HEK293 (cell line): Measurements from ENCODE around the gene LINC00237.
A peak's percentile ranks its signal among the peaks of the same experiment; 100 is the strongest.

Experiments
- CTCF ChIA-PET: fragments of 350-600 bp; formaldehyde crosslinking; extraction: SDS; loops from one replicate; lab custom pipeline; 2021; ENCODE audit warnings: antibody characterized with exemption; lab: Yijun Ruan, JAX
- POLR2A ChIA-PET: fragments of 300-600 bp; formaldehyde crosslinking; extraction: SDS; loops from one replicate; lab custom pipeline; 2020; ENCODE audit warnings: antibody characterized with exemption, inconsistent platforms; lab: Yijun Ruan, JAX
- H3K27ac ChIP-seq: fragments of 200-500 bp; sonication (Bioruptor generic); 2 replicates; pipeline ENCODE4 v1.5.1; 2014; ENCODE audit warnings: low read depth, low read length, control low read depth, inconsistent platforms; ENCODE audit errors: extremely low read depth
- H3K36me3 ChIP-seq, 2 experiments: fragments of 200-500 bp in 1 of 2; sonication (Bioruptor generic) in 1 of 2; 1 replicate in 1 of 2; 2 replicates in 1 of 2; pipeline ENCODE4 v1.5.1; 2014 to 2017; ENCODE audit warnings: inconsistent platforms in 2 of 2, low read length in 2 of 2; ENCODE audit not compliant: control insufficient read depth in 2 of 2, insufficient read depth in 1 of 2
- H3K4me1 ChIP-seq: fragments of 200-500 bp; sonication (Bioruptor generic); 2 replicates; pipeline ENCODE4 v1.5.1; 2014; ENCODE audit warnings: mild to moderate bottlenecking, low read length, inconsistent platforms; ENCODE audit not compliant: control insufficient read depth, insufficient read depth
- H3K4me3 ChIP-seq: 2 replicates; pipeline ENCODE4 v1.5.1; 2011; ENCODE audit warnings: low read depth, mild to moderate bottlenecking, control low read depth, low read length, moderate library complexity
- H3K9me3 ChIP-seq: fragments of 200-500 bp; sonication (Bioruptor generic); 2 replicates; pipeline ENCODE4 v1.5.1; 2014; ENCODE audit warnings: low read depth, low read length, inconsistent platforms; ENCODE audit not compliant: control insufficient read depth, insufficient read depth
- HIC1 ChIP-seq: fragments of 450-650 bp; formaldehyde crosslinking; IDR thresholded peaks from 2 replicates; pipeline ENCODE4 v1.5.1; 2016; ENCODE audit warnings: missing biosample characterization, missing genetic modification characterization
- KLF8 ChIP-seq: fragments of 450-650 bp; formaldehyde crosslinking; IDR thresholded peaks from 2 replicates; pipeline ENCODE4 v1.5.1; 2016; ENCODE audit warnings: missing biosample characterization, missing genetic modification characterization
- PRDM2 ChIP-seq: fragments of 450-650 bp; formaldehyde crosslinking; IDR thresholded peaks from 2 replicates; pipeline ENCODE4 v1.5.1; 2016; ENCODE audit warnings: missing biosample characterization, missing genetic modification characterization, borderline replicate concordance
- SETDB1 ChIP-seq: IDR thresholded peaks from one replicate; pipeline ENCODE4 v1.6.1; 2017; ENCODE audit warnings: mild to moderate bottlenecking, low read length, moderate library complexity, mixed read lengths; ENCODE audit not compliant: insufficient read length
- SP7 ChIP-seq: fragments of 450-650 bp; formaldehyde crosslinking; IDR thresholded peaks from 2 replicates; pipeline ENCODE4 v1.5.1; 2016; ENCODE audit warnings: missing biosample characterization, missing genetic modification characterization
- ZBTB20 ChIP-seq: fragments of 450-650 bp; formaldehyde crosslinking; IDR thresholded peaks from 2 replicates; pipeline ENCODE4 v1.5.1; 2016; ENCODE audit warnings: missing biosample characterization, missing genetic modification characterization
- ZNF16 ChIP-seq: fragments of 450-650 bp; formaldehyde crosslinking; IDR thresholded peaks from 2 replicates; pipeline ENCODE4 v1.5.1; 2016; ENCODE audit warnings: low read depth, missing biosample characterization, missing genetic modification characterization
- ZNF394 ChIP-seq: fragments of 450-650 bp; formaldehyde crosslinking; IDR thresholded peaks from 2 replicates; pipeline ENCODE4 v1.5.1; 2016; ENCODE audit warnings: missing biosample characterization, missing genetic modification characterization, mild to moderate bottlenecking, moderate library complexity, borderline replicate concordance
- ZNF426 ChIP-seq: fragments of 450-650 bp; formaldehyde crosslinking; IDR thresholded peaks from 2 replicates; pipeline ENCODE4 v1.5.1; 2017; ENCODE audit warnings: missing biosample characterization, missing genetic modification characterization, mild to moderate bottlenecking, inconsistent platforms, moderate library complexity
- ZNF571 ChIP-seq: fragments of 450-650 bp; formaldehyde crosslinking; IDR thresholded peaks from 2 replicates; pipeline ENCODE4 v1.5.0; 2017; ENCODE audit warnings: missing biosample characterization, missing genetic modification characterization
- ZNF654 ChIP-seq: fragments of 450-650 bp; formaldehyde crosslinking; IDR thresholded peaks from 2 replicates; pipeline ENCODE4 v1.5.1; 2016; ENCODE audit warnings: low read depth, missing biosample characterization, missing genetic modification characterization
- ZNF677 ChIP-seq: fragments of 450-650 bp; IDR thresholded peaks from 2 replicates; pipeline ENCODE4 v1.5.0; 2018; ENCODE audit warnings: missing biosample characterization, mild to moderate bottlenecking, missing genetic modification characterization, moderate library complexity
- ZNF701 ChIP-seq: fragments of 450-650 bp; formaldehyde crosslinking; IDR thresholded peaks from 2 replicates; pipeline ENCODE4 v1.5.1; 2016; ENCODE audit warnings: missing biosample characterization, missing genetic modification characterization
- ZNF707 ChIP-seq: fragments of 450-650 bp; formaldehyde crosslinking; IDR thresholded peaks from 2 replicates; pipeline ENCODE4 v1.5.1; 2016; ENCODE audit warnings: missing biosample characterization, missing genetic modification characterization
- ZNF776 ChIP-seq: fragments of 450-650 bp; formaldehyde crosslinking; IDR thresholded peaks from 2 replicates; pipeline ENCODE4 v1.5.0; 2017; ENCODE audit warnings: missing biosample characterization, missing genetic modification characterization, borderline replicate concordance
- ZNF843 ChIP-seq: fragments of 450-650 bp; formaldehyde crosslinking; IDR thresholded peaks from 2 replicates; pipeline ENCODE4 v1.5.1; 2016; ENCODE audit warnings: missing biosample characterization, missing genetic modification characterization

The LINC00237 gene

GRCh38 chr20:21053002-21053762, 53.0 kb downstream of the LINC00237 start:
- TF ChIP-seq HIC1 (tag by site-specific recombination), result no peak
- TF ChIP-seq ZNF394, result no peak
- TF ChIP-seq ZNF16 (tag by site-specific recombination), result no peak
- TF ChIP-seq ZNF843 (tag by site-specific recombination), result no peak
- peak; percentile 47 for TF ChIP-seq ZNF654
- Histone ChIP-seq H3K4me3 (no peak overlapping the region), H3K4me1 (peaks cover 7% of the 10 kb centered on the region; the same call in 1 of the 2 replicates), H3K36me3 (no peaks in the 10 kb centered on the region), H3K9me3 (no peaks in the 10 kb centered on the region), H3K27ac (no peak overlapping the region)
- ChIA-PET CTCF (interaction anchor here (0.6 to 2.0 kb wide), 6 partner anchors 170 to 451 kb away, joined by 3 to 9 read pairs (median 4); no protein-coding TSS in a partner anchor), POLR2A (no interaction called here)

GRCh38 chr20:21052686-21053001, 53.5 kb downstream of the LINC00237 start:
- no peak for TF ChIP-seq ZBTB20
- no peak for TF ChIP-seq ZNF571
- no peak for TF ChIP-seq SP7 (tag by site-specific recombination)
- TF ChIP-seq SETDB1, result no peak
- no peak for TF ChIP-seq ZNF701
- no peak for TF ChIP-seq KLF8 (tag by site-specific recombination)
- no peak for TF ChIP-seq PRDM2 (tag by site-specific recombination)
- no peak for TF ChIP-seq ZNF677 (tag by site-specific recombination)
- TF ChIP-seq ZNF426 (tag by site-specific recombination), result no peak
- no peak for TF ChIP-seq ZNF776
- TF ChIP-seq ZNF654, result no peak
- no peak for TF ChIP-seq ZNF707 (tag by site-specific recombination)
- POLR2A ChIA-PET, result no interaction called here
- Histone ChIP-seq H3K27ac (no peak overlapping the region), H3K9me3 (no peaks in the 10 kb centered on the region), H3K4me3 (no peak overlapping the region), H3K4me1 (peaks cover 7% of the 10 kb centered on the region; the same call in 1 of the 2 replicates), H3K36me3 (no peaks in the 10 kb centered on the region)
- CTCF ChIA-PET, result no interaction called here
